SW480 (cell line): ENCODE results near the gene CTNNA2.
A peak's percentile ranks its signal among the peaks of the same experiment; 100 is the strongest.

Source experiments
- DNase-seq: peaks from one replicate; pipeline ENCODE4 v3.0.0-alpha.2; 2016; ENCODE audit warnings: low spot score

Gene CTNNA2

DNA sequence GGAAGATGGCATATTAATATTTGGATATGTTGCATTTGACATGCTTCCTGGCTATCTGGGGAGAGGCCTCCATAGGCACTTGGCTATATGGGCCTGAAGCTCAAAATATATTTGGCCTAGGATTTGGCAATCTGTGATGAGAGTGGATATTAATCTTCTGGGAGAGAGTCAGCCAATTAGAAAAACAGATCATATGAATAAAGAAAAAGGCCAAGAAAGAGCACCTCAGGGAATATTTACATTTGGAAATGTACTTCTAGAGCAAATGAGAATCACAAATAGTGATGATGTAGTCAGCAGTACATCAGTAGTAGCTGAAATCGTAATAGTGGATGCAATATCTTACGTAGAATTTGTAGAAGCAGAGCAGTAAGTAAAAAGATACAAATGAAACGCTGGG lies 277.0 kb downstream of the CTNNA2 start:
- DNase-seq, result no peak

DNA sequence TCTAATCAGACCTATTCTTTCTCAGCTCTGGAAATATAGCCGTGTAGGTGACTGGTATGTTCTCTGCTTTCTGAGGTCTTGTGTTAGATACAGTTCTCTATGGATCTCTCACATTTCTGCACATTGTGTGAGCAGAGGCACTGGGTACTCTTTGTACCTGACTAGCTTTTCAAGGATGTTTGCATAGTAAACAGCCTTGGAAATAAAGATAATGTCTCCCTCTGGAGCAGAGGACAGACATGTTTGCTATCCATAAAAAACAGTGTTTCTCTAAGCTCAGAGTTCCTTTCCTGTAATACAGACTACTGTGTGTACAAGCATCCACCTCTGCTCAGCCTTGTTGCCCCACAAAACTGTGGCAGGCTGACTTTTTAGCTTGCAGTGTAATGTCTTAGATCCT lies 279.2 kb downstream of the CTNNA2 start:
- no peak for DNase-seq

DNA sequence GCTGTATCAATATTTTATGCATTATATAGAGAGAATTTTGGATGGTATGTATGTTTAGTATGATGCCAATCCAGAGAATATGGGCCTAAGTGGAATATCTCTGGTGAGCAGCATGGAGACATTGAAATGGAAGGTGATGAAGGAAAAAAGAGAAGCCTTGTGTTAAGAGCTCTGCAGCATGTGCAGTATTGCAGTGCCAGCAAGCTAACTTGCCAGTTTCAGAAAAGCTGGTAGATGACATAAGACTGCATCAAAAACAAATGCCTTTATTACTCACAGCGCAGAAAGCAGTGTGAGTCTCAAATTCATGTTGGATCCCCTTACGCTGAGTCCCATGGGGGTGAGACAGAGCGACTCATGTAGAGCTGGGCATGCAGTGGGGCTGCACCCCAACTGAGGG lies 280.2 kb downstream of the CTNNA2 start:
- no peak for DNase-seq

DNA sequence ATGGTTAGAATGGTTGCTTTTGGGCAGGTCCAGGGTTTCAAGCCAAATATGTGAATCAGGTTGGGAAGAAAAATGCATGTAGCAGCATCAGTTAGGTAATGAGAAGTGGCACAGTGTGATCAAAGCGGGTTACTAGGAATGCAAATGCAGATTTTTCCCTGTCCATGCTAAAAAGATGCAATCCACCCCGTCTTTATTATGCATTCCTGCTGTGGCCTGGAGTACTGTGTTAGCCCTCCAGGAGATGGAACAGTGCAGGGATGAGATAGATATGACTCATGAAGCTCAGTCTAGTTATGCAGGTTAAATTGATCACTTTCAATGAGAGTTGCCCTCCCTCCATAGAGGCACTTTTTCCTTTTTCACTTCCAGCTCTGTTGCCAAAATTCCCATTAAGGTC lies 283.8 kb downstream of the CTNNA2 start:
- no peak for DNase-seq

DNA sequence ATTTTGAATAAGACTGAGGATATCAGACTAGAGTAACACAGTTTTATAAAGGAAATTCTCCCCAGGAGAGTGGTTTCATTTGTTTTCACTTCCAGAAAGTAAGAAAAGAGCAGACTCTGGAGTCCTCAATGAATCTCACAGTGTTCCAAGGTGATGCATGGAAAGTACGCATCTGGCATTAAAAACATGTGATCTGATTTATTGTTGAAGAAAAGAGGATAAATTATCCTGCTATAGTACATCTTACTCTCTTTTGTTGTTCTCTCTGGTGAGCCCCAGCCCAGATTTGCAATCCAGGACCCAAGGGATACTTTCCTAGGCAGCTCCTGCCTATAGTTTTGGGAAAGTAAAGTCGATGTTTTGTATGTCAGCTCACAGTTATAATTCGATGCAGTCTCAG lies 285.9 kb downstream of the CTNNA2 start:
- DNase-seq, result no peak

DNA sequence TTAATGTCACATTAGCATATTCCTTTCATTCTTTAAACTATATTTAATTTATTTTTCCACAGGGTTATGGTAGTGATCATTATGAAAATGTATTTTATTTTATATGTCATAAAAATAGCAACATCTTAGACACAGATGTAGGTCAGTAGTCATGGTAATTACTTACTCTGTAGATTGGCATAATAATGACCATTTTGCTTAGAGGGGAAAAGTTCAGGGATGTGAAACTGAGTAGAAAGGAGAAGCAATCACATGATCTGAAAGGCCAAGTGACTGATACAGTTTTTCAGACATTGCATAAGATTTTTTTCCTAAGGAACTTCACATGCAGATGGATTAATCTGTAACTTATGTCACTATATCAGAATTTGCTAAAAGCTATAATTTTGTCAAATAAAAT lies 286.9 kb downstream of the CTNNA2 start:
- DNase-seq, result no peak

DNA sequence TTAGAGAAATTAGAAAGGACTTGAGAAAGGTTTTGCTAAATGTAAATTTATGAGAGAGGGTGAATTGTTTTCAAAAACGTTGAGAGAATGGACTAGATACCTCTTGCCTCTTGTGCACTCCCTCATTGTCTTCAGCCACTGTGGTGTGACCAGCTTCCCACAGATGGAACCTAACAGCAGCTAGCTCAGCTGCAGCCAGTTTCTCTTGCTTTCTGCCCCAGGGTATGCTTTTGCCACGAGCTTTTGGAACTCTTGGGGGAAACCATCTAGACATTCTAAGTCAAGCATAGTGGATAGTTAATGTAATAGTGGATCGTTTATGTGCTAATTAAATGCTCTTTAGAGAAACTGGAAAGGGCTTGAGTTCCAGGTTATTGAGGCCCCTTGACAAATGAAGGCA lies 288.2 kb downstream of the CTNNA2 start:
- DNase-seq, result no peak

DNA sequence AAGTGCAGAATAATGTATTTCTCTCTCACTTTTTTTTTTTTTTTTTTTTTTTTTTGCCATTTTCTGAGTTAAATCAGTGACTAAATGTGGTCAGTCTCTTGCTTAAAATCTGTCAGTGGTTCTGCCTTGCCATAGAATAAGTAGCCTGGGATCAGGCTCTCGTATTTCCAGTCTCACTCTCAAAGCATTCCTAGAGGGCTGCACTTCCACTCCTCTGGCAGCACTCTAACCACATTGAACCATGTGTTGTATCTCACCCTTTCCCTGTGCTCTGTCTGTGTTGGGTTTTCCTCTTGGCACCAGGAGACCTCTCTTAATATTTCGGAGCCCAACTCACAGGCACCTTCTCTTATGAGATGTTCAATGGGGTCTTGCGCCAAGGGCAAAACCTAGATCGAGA lies 304.4 kb downstream of the CTNNA2 start:
- no peak for DNase-seq

DNA sequence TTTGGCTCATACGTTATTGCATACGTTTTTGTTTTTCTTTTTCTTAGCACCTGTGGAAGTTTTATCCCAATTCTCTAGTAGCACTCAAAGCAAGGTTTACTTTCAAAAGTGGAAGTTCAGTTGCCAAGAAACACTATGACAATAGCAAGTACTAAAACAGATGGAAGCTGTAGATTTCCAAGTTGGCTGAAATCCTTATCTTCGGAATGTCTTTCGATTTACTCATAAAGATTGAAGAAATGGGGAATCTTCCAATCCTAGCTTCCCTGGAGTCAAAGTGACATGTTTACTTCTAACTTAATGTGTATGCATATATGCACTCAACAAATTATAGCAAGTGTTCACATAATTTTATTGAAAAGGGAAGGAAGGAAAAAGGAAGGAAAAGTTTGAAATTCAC lies 307.4 kb downstream of the CTNNA2 start:
- DNase-seq, result no peak

DNA sequence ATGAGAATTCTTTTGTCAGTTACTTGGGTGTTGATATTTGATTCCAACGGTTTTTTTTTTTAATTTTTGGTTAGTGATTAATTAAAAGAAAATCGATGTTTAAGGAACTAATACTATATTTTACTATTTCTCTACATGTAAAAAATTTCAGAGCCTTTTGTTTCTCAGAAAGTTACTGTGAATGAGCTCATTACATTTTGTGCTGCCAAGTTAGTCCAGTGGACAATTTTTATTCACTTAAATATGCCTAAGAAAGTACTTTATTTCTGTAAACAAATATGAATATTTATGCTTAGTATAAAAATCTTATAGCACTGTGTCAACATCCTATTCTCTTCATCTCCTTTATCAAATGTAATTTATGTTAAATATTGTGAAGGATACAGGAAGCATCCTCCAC lies 309.3 kb downstream of the CTNNA2 start:
- no peak for DNase-seq

DNA sequence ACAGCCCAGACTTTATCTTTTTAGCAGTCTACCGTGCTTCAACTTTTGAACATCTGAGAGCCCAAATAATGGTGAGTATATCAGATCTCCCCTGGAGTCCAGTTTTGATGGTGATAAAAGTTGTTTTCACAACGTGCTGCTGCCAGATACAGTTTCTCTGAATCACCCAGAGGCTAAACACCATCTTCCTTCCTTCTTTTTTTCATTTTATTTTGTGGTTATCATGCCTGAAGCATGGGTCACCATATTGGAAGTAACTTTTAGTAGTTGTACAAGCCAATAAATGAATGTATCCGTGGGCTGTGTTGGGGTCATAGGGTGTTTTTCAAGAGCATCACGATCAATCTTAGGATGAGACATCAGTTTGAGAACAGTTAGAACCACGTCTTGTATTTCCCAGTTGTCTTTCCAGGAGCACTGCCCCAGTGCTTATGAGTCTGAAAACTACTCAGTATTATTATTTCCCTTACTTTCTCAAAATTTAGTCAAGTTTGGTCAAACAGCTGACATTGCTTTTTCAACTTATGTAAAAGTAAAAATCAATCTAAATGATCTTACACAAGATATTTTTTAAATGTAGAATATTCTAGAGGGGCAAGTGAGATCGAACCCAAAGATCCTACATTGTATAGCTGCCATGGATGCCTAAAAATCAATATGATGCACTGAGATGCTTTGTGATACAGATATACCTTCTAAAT lies 311.4 kb downstream of the CTNNA2 start:
- DNase-seq, result no peak

DNA sequence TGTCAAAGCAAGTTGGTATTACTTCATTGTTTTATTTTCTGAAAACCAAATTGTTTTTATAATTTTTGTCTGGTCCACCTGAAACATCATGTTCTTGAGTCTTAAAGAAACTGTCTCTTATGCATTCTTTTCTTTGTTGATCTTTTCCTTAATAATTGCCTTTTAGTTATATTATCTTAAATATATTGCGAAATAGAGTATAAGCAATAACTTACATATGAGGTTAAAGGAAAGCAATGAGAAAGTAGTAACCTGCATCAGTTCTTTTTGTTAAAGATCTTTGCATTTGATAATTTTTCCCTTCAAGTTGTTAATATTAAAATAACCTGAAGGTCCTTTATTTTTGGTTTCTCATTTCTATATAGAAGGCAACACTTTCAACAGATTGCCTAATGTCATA lies 315.0 kb downstream of the CTNNA2 start:
- DNase-seq, result no peak

DNA sequence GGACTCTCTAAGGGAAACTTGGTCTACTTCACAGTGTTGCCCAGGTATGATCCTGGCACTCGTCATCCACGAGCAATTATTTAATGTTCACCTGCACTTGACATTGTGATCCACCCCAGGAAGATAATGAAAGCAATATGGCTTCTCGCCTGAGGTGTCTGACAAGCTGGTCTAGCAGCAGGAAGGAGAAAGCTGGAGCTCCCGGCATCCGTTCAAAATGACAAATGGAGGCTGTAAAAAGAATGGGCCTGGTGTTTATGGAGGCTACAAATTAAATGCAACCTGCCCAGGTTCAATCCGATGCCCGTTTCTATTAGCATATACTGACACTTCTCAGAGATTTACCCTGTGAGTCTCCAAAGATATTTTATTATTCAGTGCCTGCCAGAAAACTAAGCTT lies 317.6 kb downstream of the CTNNA2 start:
- DNase-seq, result no peak

DNA sequence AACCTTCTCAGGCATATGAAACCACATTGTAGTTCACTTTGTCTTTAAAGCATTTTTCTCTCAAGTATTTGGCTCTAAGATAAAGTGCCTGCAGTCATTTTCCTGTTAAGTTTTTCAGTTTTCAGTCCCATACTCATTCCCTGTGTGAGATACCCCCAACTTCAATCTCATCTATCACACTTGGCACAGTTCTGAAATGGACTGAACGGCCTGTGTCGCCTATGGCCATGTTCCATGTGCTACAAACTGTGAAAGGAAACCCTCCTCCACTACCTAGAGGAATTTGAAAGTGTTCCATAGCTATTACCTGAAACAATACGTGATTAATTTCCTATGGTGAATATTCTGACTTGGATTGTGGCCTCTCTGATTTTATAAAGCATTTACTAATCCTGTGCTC lies 319.1 kb downstream of the CTNNA2 start:
- no peak for DNase-seq

DNA sequence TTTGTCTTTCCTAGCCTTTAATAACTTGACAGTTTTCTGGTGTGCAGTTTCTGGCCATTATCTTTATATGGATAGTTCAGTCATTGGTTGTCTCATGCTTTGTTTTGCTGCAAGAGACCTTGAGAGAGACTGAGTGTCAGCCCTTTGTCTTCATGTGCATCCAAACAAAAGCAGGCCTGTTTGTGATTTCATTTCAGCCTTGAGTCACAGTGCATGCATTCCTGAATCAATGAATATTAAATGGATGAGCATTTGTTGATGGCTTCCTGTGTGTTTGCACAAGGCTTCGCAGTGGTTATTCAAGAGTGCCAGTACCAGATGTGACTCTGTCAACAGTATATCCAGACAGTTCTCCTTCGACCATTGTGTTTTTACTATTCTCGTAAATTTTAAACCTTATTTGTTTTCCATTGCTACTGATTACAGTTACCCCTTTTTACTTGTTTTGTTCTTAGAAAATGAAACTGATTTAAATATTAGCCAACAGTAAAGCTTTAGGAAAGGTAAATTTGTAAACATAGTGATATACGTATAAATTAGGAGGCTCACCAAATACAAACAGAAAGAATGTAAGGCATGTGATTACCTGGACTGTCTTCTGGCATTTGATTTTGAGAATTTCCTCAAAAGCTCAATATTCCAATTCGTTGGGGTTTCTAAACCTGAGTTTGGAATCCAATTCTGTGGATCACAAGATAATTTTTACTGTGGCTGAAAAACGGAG lies 319.8 kb downstream of the CTNNA2 start:
- DNase-seq, result no peak

DNA sequence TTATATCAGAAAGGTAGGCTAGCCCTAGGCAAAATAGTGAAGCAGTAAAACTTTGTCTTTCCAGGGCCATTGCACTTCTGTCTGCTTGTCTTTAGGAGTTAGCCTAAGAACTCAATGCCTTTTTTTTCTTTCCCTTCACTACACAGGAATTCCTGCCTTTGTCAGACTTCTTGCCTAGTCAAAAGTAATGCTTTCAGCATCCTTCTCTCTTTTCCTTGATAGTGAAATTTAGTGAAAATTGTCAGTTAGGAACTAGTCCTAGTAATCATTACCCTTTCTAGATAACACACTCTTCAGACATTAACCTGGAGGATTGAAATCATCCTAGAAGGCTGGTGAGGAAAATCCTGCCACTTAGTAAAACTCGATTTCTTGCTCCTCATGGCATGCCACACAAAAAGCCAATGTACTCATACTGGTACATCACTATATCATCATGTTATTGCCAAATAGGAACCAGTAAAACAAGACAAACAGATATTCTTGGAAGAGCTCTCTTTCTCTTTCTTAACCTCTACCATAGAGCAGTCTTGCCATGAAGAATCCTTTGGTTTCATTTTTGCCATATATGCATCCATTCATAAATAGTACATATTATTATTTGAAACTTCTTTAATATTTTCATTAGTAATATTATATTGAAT lies 320.5 kb downstream of the CTNNA2 start:
- DNase-seq, result no peak

DNA sequence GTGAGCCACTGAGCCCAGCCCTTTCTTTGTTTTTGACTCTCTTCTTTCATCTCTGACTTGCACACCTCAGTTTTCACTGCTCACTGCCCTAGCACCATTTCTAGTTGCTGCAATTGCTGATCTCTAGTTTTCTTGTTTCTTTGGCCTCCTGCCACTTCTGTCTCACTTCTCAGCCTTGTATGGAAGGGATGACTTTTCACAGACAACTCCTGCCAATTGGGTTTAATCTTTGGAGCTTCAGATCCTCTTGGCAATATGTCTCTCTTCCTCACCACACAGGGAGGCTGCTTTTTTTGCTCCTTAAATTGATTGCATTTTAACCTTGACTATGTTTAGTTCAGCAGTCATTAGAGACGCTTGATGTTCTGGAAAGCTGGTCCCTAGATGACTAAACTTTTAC lies 323.1 kb downstream of the CTNNA2 start:
- DNase-seq, result no peak

DNA sequence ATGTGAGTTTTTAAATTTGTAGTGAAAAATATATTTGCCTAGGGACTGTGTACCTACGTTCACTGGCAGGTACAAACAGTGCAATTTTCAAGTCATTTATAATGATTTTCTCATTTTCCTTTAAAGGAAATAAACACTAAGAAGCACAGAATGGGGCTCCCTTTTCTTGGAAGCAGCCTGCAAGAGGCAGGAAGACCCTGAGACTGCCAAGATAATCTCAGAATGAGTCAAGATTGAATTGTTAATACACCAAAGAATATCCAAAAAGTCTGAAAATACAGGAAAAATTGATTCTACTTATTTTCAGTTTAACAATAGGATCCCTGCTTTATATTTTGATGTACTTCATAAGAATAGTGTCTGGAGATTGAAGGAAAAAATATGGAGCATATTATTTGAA lies 331.2 kb downstream of the CTNNA2 start:
- no peak for DNase-seq

DNA sequence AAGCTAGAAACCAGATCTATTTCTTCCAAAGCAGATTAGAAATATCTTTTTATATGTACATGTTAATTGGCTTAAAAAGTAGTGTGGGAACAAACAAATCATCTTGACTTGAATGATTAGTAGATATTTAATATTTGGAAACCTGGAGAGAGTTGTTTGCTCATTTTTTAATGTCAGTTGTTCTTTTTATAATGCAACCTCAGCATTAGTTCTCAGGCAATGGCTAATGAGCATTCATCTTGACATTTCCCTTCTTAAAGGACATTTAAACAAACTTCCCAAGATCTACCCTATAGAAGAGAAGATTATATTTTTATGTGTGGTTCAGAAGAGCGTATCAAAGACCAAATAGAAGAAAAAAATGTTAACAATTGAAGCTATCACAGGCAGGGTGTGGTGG lies 334.0 kb downstream of the CTNNA2 start:
- no peak for DNase-seq

DNA sequence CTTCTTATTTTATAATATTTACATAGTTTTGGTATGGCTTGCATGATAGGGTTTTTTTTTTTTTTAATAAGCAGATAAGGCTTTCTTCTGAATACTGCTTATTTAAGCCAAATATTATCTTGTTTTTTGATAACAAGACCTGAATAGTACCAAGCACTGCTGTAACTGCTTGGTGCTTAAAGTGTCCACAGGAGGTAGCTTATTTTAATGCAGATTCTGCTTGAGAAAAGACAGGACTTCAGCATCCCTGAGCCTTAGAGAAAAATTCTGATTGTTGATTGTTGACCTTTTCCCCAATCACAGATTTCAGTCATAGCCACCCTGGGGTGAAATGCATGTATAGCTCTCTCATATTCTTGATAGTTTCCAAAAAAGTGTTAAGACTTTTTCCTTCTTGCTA lies 336.4 kb downstream of the CTNNA2 start:
- DNase-seq, result no peak

DNA sequence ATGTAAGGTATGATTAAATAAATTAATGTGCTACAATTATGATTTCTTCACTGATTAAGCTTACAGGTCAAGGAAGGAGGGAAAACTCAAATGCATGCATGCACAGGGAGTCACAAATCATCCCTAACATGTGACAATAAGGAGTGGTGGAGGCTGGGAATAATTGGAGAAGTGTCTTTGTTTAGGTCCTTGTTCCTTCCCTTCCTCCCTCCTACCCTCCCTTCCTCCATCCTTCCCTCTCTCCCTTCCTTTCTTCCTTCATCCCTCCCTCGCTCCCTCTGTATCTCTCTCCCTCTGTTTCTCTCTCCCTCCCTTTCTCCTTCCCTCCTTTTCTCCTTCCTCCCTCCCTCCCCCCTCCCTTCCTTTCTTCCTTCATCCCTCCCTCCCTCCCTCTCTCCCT lies 337.1 kb downstream of the CTNNA2 start:
- no peak for DNase-seq

DNA sequence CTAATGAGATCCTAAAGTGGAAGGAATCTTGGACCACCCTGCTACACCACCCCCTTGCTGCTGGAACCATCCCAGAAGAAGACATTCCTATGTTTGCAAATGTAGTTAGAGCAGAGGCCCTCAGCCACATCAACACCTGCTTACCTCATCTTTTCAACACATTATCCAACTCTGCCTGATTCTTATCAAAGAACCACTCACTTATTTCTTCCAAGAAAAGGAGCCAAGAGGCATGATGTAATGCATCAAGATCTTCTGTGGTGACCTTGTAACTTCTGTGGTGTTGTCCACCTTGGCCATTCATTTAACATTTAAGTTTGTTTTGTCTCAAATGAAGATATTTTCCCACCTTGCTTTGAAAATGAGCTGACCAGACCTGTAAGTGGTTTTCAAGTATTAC lies 338.1 kb downstream of the CTNNA2 start:
- no peak for DNase-seq

DNA sequence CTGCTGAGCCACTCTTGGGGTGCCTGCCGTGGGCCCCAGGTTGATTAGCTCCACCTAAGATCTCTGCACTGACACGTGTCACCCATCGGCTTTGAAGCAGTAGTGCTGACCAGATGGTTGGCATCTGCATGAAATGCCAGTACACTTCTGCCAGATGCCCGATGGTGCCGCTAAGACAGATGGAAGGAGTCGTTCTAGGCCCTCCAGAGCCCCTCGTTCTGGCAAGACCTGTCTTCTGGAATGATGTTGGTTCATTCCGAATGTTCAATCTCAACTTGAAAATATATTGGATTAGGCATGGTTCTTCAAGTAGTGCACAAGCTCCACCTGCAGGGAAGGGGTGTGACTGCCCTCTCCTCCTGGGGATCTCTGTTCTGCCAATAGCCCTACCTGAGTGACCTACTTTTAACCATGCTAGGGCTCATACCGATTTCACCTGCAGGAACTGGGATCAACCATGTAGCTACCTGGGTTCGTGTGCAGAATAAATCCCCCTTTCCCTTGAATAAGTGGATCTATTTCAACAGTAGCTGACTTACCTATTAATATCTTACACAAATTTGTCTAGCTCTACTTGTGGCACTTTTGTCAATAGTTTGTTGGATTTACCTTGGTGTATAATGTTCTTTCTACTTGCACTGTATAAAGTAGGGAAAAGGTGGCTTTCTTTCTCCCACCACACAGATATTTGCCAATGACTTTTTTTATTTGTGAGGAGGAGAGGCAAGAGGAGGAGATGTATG lies 342.6 kb downstream of the CTNNA2 start:
- DNase-seq, result peak; percentile 22
